HCT116 (cell line): ENCODE measurements around the gene TMEM26. TPM values are rescaled to one million over a fixed set of nuclear protein-coding genes. Genes with fewer than 3 reads are reported as not detected.

Experiments used
- ATAC-seq: fragments of 200-7000 bp; cut with Tn5 transposase; 2 replicates; pipeline ENCODE4 v1.9.1; 2020; ENCODE audit warnings: mild to moderate bottlenecking, moderate library complexity
- BruUV-seq: library from RNA; stranded (reverse); fragments of 400-500 nt; replicated peaks from 2 replicates; lab custom pipeline; 2021; lab: Mats Ljungman, UMichigan
- CTCF ChIA-PET: fragments of 300-600 bp; sonication (Branson Sonifier 250); formaldehyde crosslinking; loops from one replicate; lab custom pipeline; 2021; ENCODE audit warnings: antibody characterized with exemption; lab: Charles Lee
- POLR2A ChIA-PET: fragments of 300-600, 350-600 bp; sonication (Branson Sonifier 250); formaldehyde crosslinking; loops from one replicate; lab custom pipeline; 2021; ENCODE audit warnings: antibody characterized with exemption; lab: Charles Lee
- RAD21 ChIA-PET, 2 experiments: fragments of 300-600 bp; sonication (Branson Sonifier 250); formaldehyde crosslinking; loops; one replicate each; lab custom pipeline; 2023; ENCODE audit warnings: low total read pairs in 2 of 2; ENCODE audit not compliant: uncharacterized antibody in 2 of 2, unreplicated experiment in 2 of 2, low non-redundant PET in 1 of 2; lab: Charles Lee
- DNase-seq: peaks from one replicate; pipeline ENCODE4 v3.0.0-alpha.2; 2010; ENCODE audit warnings: low read depth, low spot score
- H2AFZ ChIP-seq: fragments of 200-600 bp; shearing (Covaris generic), sonication (generic); 2 replicates; pipeline ENCODE4 v1.6.1; 2017; ENCODE audit warnings: low read depth, mixed run types, mixed read lengths, antibody characterized with exemption, low read length; ENCODE audit not compliant: poor library complexity, severe bottlenecking
- H3K27ac ChIP-seq: 2 replicates; pipeline ENCODE4 v1.5.1; 2012; ENCODE audit warnings: low read depth, low read length
- H3K27me3 ChIP-seq: fragments of 200-600 bp; sonication (generic); 2 replicates; pipeline ENCODE4 v1.6.1; 2016; ENCODE audit warnings: mixed run types, low read length, mixed read lengths; ENCODE audit not compliant: insufficient read depth
- H3K36me3 ChIP-seq, 2 experiments: fragments of 200-500 bp in 1 of 2; fragments of 200-600 bp in 1 of 2; sonication (Bioruptor generic) in 1 of 2; sonication (generic) in 1 of 2; 2 replicates each; pipeline versions ENCODE4 v1.5.1 to v1.6.1; 2014 to 2016; ENCODE audit warnings: low read length in 2 of 2, inconsistent platforms in 1 of 2, mixed read lengths in 1 of 2, mixed run types in 1 of 2; ENCODE audit not compliant: insufficient read depth in 2 of 2, control insufficient read depth in 1 of 2
- H3K4me1 ChIP-seq, 2 experiments: fragments of 200-600 bp in 1 of 2; sonication (generic) in 1 of 2; 2 replicates each; pipeline versions ENCODE4 v1.5.1 to v1.6.1; 2012 to 2017; ENCODE audit warnings: low read length in 2 of 2, inconsistent platforms in 1 of 2, mild to moderate bottlenecking in 1 of 2, mixed read lengths in 1 of 2, mixed run types in 1 of 2, moderate library complexity in 1 of 2; ENCODE audit not compliant: insufficient read depth in 2 of 2, control insufficient read depth in 1 of 2
- H3K4me2 ChIP-seq: fragments of 200-600 bp; sonication (generic); 2 replicates; pipeline ENCODE4 v1.6.1; 2017; ENCODE audit warnings: mixed run types, low read length, mixed read lengths
- H3K4me3 ChIP-seq, 2 experiments: fragments of 200-600 bp in 1 of 2; sonication (generic) in 1 of 2; replicated peaks in 1 of 2; 2 replicates each; pipeline ENCODE4 v1.5.1; 2011 to 2016; ENCODE audit warnings: low read length in 2 of 2, control low read depth in 1 of 2, low read depth in 1 of 2, mild to moderate bottlenecking in 1 of 2, mixed read lengths in 1 of 2, mixed run types in 1 of 2
- H3K79me2 ChIP-seq: fragments of 200-600 bp; sonication (generic); 2 replicates; pipeline ENCODE4 v1.6.1; 2017; ENCODE audit warnings: mild to moderate bottlenecking, mixed run types, low read length, moderate library complexity, mixed read lengths; ENCODE audit not compliant: insufficient read depth
- H3K9ac ChIP-seq: fragments of 200-600 bp; sonication (generic); 2 replicates; pipeline ENCODE4 v1.6.1; 2016; ENCODE audit warnings: low read length, mixed read lengths
- H3K9me2 ChIP-seq: fragments of 200-600 bp; sonication (generic), shearing (Covaris generic); 2 replicates; pipeline ENCODE4 v1.6.1; 2017; ENCODE audit warnings: mixed run types, mild to moderate bottlenecking, moderate library complexity; ENCODE audit not compliant: insufficient read depth
- H3K9me3 ChIP-seq, 2 experiments: fragments of 200-500 bp in 1 of 2; fragments of 200-600 bp in 1 of 2; sonication (Bioruptor generic) in 1 of 2; sonication (generic) in 1 of 2; 2 replicates each; pipeline ENCODE4 v1.6.1; 2014 to 2017; ENCODE audit warnings: low read length in 2 of 2, mixed read lengths in 2 of 2, inconsistent platforms in 1 of 2, low read depth in 1 of 2, mild to moderate bottlenecking in 1 of 2, mixed run types in 1 of 2, moderate library complexity in 1 of 2; ENCODE audit not compliant: control insufficient read depth in 1 of 2, insufficient read depth in 1 of 2
- H4K20me1 ChIP-seq: fragments of 200-600 bp; sonication (generic), shearing (Covaris generic); 2 replicates; pipeline ENCODE4 v1.6.1; 2017; ENCODE audit warnings: mixed run types, mild to moderate bottlenecking, moderate library complexity; ENCODE audit not compliant: insufficient read depth
- EZH2 ChIP-seq: fragments of 200-600 bp; sonication (generic); IDR thresholded peaks from 2 replicates; pipeline ENCODE4 v1.6.1; 2017; ENCODE audit warnings: antibody characterized with exemption, mixed run types
- RAD21 ChIP-seq: IDR thresholded peaks from 2 replicates; pipeline ENCODE4 v1.6.1; 2012; ENCODE audit warnings: low read depth, mild to moderate bottlenecking
- REST ChIP-seq: IDR thresholded peaks from 2 replicates; pipeline ENCODE4 v1.6.1; 2012; ENCODE audit warnings: low read depth
- intact Hi-C: fragments of 100-400 bp; cut with micrococcal nuclease; formaldehyde crosslinking; loops from 2 replicates; pipeline ENCODE4 v1.10.0; 2022
- total RNA-seq: library from RNA; stranded (reverse); gene quantifications from one replicate; pipeline ENCODE4 v1.2.1, GENCODE V29; 2021; ENCODE audit not compliant: unreplicated experiment

The TMEM26 gene
- total RNA-seq, 1 experiment from 2014 or later: not detected

DNA sequence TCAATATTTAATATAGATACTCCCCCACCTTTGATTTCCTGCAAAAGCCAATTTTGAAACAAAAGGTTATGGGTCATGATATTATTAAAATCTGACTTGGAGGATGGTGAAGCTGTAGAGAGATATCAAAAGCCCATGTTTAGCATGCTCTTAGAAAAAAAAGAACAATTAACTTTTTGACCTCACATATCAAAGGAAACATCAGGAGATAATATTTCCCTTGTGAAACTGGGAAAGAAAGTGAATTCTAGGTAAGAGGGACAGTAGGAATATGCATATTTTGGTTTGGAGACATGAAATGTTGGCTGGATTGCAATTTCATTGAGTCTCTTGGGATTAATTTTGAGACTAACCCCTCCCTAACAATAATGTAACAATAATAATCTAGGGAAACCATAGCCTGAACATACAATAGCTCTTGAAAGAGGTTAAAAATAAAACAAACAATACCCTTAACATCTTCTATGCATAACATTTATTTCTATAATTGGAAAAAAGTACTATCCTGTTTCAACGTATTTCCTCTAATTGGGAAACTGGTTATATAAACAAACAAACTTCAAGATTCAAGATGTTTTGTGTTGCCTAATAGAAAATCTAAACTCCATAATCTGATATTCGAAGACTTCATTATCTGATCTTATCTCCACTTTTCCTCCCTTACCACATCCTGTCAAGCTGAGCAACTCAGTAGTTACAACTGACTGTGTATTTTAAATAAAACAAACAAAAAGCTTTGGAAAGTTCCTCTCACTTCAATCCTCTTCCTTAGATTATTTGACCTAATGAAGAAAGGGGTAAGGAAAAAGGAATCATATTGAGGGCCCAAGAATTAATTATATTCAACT lies 14.8 kb downstream of the TMEM26 start:
- Histone ChIP-seq H2AFZ (no peak overlapping the region), H3K79me2 (no peaks in the 10 kb centered on the region), H3K4me3 (no peak overlapping the region), H3K9me3 (no peaks in the 10 kb centered on the region), H4K20me1 (no peaks in the 10 kb centered on the region), H3K36me3 (no peaks in the 10 kb centered on the region), H3K27me3 (no peaks in the 10 kb centered on the region), H3K9ac (no peak overlapping the region), H3K4me1 (no peaks in the 10 kb centered on the region), H3K27ac (no peak overlapping the region), H3K4me2 (no peak overlapping the region), H3K9me2 (no peaks in the 10 kb centered on the region)
- no peak for DNase-seq
- no peak for TF ChIP-seq REST
- no peak for TF ChIP-seq EZH2
- BruUV-seq: no TSS peak
- RAD21 ChIA-PET: no interaction called here
- POLR2A ChIA-PET: no interaction called here
- intact Hi-C loops: no loop called here
- CTCF ChIA-PET: no interaction called here
- no peak for ATAC-seq

GRCh38 chr10:61423178-61423577 lies 30.0 kb downstream of the TMEM26 start:
- intact Hi-C loops: no loop called here
- BruUV-seq: no TSS peak
- DNase-seq: no peak
- Histone ChIP-seq H3K4me2 (no peak overlapping the region), H3K79me2 (no peaks in the 10 kb centered on the region), H3K4me1 (no peaks in the 10 kb centered on the region), H2AFZ (no peak overlapping the region), H4K20me1 (no peaks in the 10 kb centered on the region), H3K9ac (no peak overlapping the region), H3K27me3 (no peaks in the 10 kb centered on the region), H3K9me2 (no peaks in the 10 kb centered on the region), H3K9me3 (no peaks in the 10 kb centered on the region), H3K36me3 (no peaks in the 10 kb centered on the region), H3K27ac (no peak overlapping the region), H3K4me3 (no peak overlapping the region)
- TF ChIP-seq REST (no peak), RAD21 (no peak)
- ChIA-PET CTCF (no interaction called here), RAD21 (no interaction called here), POLR2A (no interaction called here)
- no peak for ATAC-seq
